Thoracic aorta (tissue), 2 donors: ENCODE measurements around the gene IGFBP7. TPM values are rescaled to one million over a fixed set of nuclear protein-coding genes. Genes with fewer than 3 reads are reported as not detected.

Source experiments
- ATAC-seq: fragments of 150-250 bp; one replicate; pipeline ENCODE4 v1.8.0; 2017; ENCODE audit warnings: low read depth; ENCODE audit not compliant: insufficient number of reproducible peaks, low FRiP score
- DNase-seq: peaks from one replicate; pipeline ENCODE4 v3.0.0-alpha.2; 2020; ENCODE audit warnings: low spot score
- H3K27ac ChIP-seq, 2 donors: fragments of 200-600 bp; sonication (generic); 1 replicate in 1 of 2; 2 replicates in 1 of 2; pipeline ENCODE4 v1.5.1; 2016; ENCODE audit warnings: mild to moderate bottlenecking in 2 of 2, moderate library complexity in 2 of 2
- H3K27me3 ChIP-seq: fragments of 200-600 bp; sonication (generic); replicated peaks from 2 replicates; pipeline ENCODE4 v1.6.0; 2016; ENCODE audit warnings: mild to moderate bottlenecking; ENCODE audit not compliant: insufficient read depth
- H3K36me3 ChIP-seq: fragments of 200-600 bp; sonication (generic); one replicate; pipeline ENCODE4 v1.5.1; 2016
- H3K4me1 ChIP-seq, 2 donors: fragments of 200-600 bp; sonication (generic); 1 replicate in 1 of 2; 2 replicates in 1 of 2; pipeline versions ENCODE4 v1.5.1 to v1.6.0; 2016; ENCODE audit warnings: low read depth in 2 of 2, mild to moderate bottlenecking in 1 of 2; ENCODE audit not compliant: control insufficient read depth in 1 of 2
- H3K4me3 ChIP-seq: fragments of 200-600 bp; sonication (generic); 2 replicates; pipeline ENCODE4 v1.5.1; 2016; ENCODE audit warnings: mild to moderate bottlenecking
- H3K9me3 ChIP-seq: fragments of 200-600 bp; sonication (generic); 2 replicates; pipeline ENCODE4 v1.5.1; 2016
- total RNA-seq, 2 donors: library from RNA; depleted of rRNA; stranded (reverse); fragments of >200 nt; gene quantifications; one replicate each; pipeline versions ENCODE4 v1.1.0 to v1.2.3, GENCODE V29; 2016
- TF ChIP-seq, protein P1 (sequence below): fragments of 200-600 bp; sonication (generic); IDR thresholded peaks from one replicate; pipeline ENCODE4 v1.5.1; 2019; ENCODE audit warnings: antibody characterized with exemption

IGFBP7 gene
- total RNA-seq, 2 donors from 2014 or later: 4,453 to 6,615 TPM

GRCh38 chr4:57113870-57114269 lies 3.7 kb upstream of the IGFBP7 start:
- no peak for DNase-seq
- TF ChIP-seq, protein P1, sequence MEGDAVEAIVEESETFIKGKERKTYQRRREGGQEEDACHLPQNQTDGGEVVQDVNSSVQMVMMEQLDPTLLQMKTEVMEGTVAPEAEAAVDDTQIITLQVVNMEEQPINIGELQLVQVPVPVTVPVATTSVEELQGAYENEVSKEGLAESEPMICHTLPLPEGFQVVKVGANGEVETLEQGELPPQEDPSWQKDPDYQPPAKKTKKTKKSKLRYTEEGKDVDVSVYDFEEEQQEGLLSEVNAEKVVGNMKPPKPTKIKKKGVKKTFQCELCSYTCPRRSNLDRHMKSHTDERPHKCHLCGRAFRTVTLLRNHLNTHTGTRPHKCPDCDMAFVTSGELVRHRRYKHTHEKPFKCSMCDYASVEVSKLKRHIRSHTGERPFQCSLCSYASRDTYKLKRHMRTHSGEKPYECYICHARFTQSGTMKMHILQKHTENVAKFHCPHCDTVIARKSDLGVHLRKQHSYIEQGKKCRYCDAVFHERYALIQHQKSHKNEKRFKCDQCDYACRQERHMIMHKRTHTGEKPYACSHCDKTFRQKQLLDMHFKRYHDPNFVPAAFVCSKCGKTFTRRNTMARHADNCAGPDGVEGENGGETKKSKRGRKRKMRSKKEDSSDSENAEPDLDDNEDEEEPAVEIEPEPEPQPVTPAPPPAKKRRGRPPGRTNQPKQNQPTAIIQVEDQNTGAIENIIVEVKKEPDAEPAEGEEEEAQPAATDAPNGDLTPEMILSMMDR: no peak
- no peak overlapping the region for H3K4me3 ChIP-seq
- peaks cover 16 to 55% of the 10 kb centered on the region in 2 donors for H3K4me1 ChIP-seq
- no peak for ATAC-seq
- H3K27ac ChIP-seq: no peak overlapping the region
- no peaks in the 10 kb centered on the region for H3K27me3 ChIP-seq
- H3K36me3 ChIP-seq: no peaks in the 10 kb centered on the region
- no peaks in the 10 kb centered on the region for H3K9me3 ChIP-seq

DNA sequence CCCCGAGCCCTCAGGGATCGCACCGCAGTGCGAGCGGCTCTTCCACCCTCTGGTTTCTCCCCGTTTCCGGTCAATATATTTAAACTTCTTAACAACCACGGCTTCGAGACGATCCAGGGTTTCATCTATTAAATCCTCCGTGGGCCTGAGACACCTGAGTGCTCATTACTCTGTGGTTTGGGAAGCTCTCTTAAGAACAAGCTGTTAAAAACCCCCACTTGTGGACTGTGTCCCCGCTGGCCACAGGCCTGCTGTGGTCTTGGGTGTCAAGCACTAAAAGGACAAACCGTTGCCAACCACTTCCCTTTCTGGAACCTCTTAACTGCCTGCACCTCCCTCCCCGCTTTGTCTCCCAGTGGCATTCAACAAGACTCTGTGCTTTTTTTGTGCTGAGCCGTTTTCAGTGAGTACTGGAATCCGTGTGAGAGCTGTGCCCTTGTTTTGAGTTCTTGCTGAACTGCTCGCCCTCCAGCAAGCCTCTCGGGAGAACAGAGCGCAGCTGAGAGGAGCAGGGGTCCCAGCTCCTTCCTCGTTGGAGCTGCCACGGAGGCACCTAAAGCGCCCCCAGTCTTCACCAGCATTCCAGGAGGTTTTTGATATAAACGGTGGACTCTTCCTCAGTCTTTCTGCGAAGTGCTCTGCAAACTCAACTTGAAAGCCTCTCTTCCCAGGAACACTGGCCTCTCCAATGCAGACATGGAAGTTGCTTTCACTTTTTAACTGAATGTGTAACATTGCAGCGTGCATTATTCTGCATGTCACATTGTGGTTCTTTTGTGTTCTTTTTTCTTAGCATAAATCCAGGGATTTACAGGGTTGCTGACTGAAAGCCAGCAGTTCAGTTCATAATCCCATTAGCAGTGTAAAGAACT lies 691 bp upstream of the IGFBP7 start:
- Histone ChIP-seq H3K9me3 (no peaks in the 10 kb centered on the region), H3K27ac (peak overlapping the region; percentile 97 to 99), H3K4me3 (peak overlapping the region; percentile 92), H3K27me3 (no peaks in the 10 kb centered on the region), H3K36me3 (no peaks in the 10 kb centered on the region), H3K4me1 (peaks cover 14 to 46% of the 10 kb centered on the region in 2 donors)
- no peak for DNase-seq
- TF ChIP-seq, protein P1: no peak
- ATAC-seq: peak; percentile 44

DNA sequence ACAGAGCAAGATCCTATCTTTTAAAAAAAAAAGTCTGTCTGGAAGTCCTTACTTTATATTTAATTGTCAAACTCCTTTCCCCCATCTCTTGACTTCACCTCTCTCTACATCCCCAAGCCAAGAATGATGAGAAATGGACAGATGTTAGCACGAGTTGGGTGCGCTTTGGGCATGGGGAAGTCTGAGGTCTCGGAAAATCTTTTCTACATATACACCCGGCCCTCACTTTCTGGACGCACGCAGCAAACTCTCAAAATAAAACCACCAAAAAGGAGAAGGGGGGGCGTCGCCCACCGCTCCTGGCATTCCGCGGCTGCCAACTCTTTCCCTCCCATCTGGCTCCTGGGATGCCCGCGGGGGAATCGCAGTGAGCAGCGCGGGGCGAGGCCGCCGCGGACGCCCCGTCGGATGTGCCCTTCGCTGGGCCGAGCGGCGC lies 756 bp downstream of the IGFBP7 start:
- H3K27me3 ChIP-seq: no peaks in the 10 kb centered on the region
- DNase-seq (no peak), ATAC-seq (peak; percentile 4)
- peak overlapping the region; percentile 97 to 99 for H3K27ac ChIP-seq
- peaks cover 23 to 56% of the 10 kb centered on the region in 2 donors for H3K4me1 ChIP-seq
- H3K9me3 ChIP-seq: no peaks in the 10 kb centered on the region
- peak overlapping the region; percentile 92 for H3K4me3 ChIP-seq
- TF ChIP-seq, protein P1: no peak
- H3K36me3 ChIP-seq: no peaks in the 10 kb centered on the region

DNA sequence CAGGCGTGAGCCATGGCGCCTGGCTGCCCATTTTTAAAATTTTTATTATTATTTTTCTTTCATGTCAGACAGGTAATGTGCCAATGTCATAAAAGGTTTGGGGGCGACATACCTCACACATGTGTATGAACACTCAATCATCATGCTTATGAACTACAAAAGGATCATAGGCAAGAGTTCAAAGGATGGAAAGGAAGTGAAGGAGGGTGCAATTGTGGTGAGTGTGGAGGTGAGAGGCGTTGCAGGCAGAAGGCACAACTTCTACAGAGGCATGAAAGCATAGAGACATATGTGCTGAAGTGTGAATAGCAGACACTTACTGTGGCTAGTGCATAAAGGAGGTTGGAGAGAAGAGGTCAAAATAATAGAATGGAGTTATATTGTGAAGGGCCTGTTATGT lies 4.0 kb downstream of the IGFBP7 start:
- no peaks in the 10 kb centered on the region for H3K27me3 ChIP-seq
- TF ChIP-seq, protein P1: no peak
- peaks cover 38 to 68% of the 10 kb centered on the region in 2 donors for H3K4me1 ChIP-seq
- no peak for DNase-seq
- H3K27ac ChIP-seq: peak overlapping the region; percentile 97 to 99
- H3K36me3 ChIP-seq: no peaks in the 10 kb centered on the region
- H3K9me3 ChIP-seq: no peaks in the 10 kb centered on the region
- H3K4me3 ChIP-seq: peak overlapping the region; percentile 92
- no peak for ATAC-seq

- TF ChIP-seq, protein P1: no peak
- Histone ChIP-seq H3K9me3 (no peaks in the 10 kb centered on the region), H3K27me3 (no peaks in the 10 kb centered on the region), H3K36me3 (no peaks in the 10 kb centered on the region), H3K4me3 (peak overlapping the region; percentile 92), H3K27ac (peak overlapping the region; percentile 71 to 97), H3K4me1 (peaks cover 45 to 79% of the 10 kb centered on the region in 2 donors)
- ATAC-seq: no peak
- no peak for DNase-seq
Measured at GRCh38 chr4:57104706-57105560, 5.3 kb downstream of the IGFBP7 start.
